Measurements from ENCODE around the gene DNAI7.

GRCh38 chr12:25123126-25123525, 71.8 kb downstream of the DNAI7 start:
- TF ChIP-seq, protein P1, sequence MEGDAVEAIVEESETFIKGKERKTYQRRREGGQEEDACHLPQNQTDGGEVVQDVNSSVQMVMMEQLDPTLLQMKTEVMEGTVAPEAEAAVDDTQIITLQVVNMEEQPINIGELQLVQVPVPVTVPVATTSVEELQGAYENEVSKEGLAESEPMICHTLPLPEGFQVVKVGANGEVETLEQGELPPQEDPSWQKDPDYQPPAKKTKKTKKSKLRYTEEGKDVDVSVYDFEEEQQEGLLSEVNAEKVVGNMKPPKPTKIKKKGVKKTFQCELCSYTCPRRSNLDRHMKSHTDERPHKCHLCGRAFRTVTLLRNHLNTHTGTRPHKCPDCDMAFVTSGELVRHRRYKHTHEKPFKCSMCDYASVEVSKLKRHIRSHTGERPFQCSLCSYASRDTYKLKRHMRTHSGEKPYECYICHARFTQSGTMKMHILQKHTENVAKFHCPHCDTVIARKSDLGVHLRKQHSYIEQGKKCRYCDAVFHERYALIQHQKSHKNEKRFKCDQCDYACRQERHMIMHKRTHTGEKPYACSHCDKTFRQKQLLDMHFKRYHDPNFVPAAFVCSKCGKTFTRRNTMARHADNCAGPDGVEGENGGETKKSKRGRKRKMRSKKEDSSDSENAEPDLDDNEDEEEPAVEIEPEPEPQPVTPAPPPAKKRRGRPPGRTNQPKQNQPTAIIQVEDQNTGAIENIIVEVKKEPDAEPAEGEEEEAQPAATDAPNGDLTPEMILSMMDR (IDR thresholded peaks at IDR 0.05; ENCODE audit: insufficient read depth, low read depth, low read length), result no peak
- no peak for TF ChIP-seq EZH2 (IDR thresholded peaks at IDR 0.05; ENCODE audit: insufficient read depth, low read length)
